ENCODE results near the gene IMMP2L.

Gene IMMP2L

DNA sequence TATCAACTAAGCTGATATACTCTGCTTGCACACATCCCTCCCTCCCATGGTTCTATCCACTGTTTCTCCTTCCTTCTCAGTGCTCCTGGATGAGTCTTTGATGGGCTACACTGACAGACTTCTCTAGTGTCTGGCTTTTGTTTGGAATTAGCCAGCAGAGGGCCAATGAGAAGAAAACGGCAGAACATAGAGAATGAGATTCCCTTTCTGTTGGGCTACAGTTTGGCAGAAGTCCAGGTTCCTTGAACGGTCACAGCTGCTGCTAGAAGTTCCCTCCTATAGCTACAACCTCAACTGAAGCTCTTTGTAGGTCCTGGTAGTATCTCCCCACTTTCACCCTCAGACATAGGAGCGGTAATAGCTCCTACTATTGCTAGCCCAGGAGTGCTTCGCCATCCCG is 722.4 kb downstream of the IMMP2L start:
- DNase-seq: no peak

DNA sequence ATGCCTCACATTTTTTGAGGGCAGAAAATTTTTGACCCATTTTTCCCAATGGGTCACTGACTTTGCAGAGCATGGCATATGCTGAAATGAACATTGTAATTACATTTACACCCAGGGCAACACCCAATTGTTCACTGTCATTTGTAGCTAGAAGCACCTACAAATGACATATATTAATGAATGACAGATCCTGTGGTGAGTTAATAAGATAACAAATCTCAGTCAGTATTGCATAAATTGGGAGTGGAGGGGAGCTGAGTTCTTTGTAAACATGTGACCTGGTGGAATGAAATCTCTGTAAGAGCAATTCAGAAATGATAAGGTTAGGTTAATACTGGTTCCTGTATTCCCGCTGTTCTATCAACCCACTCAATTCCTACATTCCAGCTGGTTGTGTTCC is 726.4 kb downstream of the IMMP2L start:
- DNase-seq: no peak

DNA sequence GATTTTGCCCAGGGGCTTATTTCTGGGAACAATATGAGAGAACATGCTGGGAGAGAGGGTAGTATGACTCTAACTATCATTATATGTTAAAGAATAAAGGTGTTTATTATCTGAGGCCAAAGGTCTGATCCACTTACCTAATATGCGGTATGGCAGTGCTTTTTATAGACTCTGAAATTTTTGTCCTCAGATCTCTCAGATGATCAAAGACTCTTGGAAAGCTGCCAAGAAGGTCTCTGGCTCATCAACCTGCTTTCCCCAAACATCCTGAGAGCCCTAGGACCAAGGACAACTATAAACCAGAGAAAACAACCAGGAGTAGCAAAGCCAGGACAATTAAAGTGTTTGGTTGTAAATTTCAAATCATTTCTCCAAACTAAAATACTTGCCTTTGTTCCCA is 727.1 kb downstream of the IMMP2L start:
- no peak for DNase-seq

DNA sequence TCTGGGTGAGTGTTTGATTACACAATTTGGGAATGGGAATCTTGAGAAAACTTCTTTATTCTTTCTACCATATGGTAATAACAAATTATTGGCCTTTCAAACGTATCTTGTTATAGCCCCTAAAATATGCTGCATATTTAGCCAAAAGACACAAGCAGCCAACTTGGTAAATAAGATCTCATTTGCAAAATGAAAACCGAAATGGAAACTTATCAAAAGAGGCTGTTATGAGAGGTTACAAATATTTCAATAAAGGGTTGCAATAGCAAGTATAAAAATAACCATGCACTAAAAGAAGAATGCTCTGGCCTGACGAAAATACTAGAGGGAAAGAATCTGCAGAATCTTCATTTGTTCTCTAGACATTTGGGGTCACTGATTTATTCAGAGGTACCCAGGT is 730.9 kb downstream of the IMMP2L start:
- DNase-seq: no peak

DNA sequence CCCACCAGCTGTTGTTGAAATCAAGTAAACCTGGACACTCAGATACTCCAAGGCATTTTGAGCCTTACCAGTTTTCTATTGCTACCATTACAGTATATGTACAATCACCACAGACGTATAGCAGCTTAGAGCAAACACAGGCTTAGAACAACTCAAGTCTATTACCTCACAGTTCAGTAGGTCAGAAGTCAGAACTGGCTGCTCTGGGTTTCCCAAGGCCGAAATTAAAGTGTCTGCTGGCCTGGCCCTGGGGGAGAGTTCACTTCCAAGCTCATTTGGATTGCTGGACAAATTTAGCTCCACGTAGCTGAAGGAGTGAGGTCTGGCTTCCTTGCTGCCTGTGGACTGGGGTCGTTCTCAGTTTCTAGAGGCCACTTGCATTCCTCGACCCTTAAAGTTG is 731.5 kb downstream of the IMMP2L start:
- no peak for DNase-seq

DNA sequence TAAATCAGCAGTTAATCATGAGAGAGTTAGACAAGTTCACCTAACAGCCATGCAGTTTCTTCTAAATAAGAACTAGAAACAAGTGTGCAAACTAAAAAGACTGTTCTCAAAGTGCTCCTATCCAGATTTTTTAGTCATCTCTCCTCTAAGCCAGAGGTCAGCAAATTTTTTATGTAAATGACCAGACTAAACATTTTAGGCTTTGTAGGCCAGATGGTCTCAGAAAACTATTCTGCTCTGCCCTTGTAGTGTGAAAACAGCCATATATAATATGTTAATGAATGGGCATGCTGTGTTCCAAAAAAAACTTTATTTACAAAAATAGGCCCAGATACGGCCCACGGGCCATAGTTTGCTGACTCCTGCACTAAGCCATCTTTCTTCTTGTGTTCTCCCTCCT is 734.4 kb downstream of the IMMP2L start:
- no peak for DNase-seq

DNA sequence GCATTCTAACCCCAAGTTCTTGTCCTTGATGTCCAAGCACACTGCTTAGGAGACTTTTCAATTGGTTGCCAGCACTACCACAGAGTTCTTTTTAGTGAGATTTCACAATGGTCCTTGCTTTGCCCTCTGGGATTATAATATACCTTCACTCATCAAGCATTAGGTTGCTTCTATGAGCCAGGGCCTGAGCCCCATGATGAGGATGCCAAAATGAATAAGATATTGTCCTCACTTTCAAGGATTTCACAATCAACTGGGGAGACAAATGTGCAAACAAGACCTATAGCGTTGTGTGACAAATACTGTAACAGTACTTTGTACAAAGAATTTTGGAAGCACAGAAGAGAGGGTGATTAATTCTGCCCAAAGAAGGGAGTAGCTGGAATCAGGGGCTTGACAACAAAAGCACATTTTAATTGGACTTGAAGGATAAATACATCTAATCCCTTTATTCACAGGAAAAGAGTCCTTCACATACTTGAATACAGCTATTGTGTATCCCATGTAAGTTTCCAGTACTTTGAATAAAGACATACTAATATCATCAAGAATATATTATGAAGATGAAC is 734.9 kb downstream of the IMMP2L start:
- DNase-seq: no peak

DNA sequence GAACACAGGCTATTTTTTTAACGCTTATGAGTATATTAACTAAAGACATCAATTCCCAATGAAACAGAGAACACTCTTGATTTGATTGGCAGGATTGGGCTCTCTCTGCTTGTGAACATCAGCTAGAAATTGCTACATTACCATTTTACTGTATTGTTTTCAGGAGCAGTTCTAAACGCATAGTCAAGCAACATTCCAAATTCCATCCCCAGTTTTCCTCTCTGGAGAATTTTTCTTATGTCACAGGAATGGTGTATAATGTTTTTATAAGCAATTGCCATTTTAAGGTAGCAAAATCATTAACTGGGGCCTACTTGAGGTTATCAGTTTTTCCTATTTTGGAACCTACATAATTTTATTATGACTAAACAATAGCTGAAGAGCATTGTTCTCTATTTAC is 748.3 kb downstream of the IMMP2L start:
- DNase-seq: no peak

DNA sequence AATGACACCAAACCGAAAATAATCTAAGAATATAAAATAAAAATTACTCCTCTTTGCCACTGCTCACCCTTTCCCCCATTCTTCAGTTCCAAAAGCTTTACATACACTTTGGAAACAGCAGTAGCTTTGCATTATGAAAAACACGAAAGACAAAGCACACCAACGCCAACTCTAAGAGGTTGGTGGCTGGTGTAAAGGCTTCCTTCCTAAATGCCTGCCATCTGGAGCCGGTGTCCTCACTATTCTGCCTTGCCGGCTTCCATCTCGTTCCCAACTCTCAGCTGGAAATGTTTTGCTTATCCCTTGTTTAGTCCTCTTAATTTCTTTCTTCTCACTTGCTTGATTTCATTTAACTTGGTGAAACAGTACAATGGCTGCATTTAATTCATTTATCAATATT is 752.5 kb downstream of the IMMP2L start:
- no peak for DNase-seq

DNA sequence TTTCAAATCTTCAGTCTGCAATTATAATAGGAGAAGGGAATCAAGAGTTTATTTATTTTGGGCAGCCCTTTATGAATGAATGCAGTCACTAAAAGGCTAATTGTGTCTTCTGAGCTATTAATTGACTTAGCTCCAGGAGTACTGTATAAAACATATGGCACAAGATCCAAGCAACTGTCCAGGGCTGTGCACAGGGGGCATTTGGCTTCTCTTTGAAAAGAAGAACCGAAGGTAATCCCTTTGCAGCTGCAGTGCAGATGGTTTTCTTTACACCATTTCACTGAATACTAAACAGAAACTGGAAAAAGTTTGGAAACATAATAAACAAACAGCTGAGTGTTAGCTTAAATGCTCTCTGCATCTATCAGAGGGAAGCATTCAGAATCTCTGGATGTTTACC is 753.9 kb downstream of the IMMP2L start:
- no peak for DNase-seq

DNA sequence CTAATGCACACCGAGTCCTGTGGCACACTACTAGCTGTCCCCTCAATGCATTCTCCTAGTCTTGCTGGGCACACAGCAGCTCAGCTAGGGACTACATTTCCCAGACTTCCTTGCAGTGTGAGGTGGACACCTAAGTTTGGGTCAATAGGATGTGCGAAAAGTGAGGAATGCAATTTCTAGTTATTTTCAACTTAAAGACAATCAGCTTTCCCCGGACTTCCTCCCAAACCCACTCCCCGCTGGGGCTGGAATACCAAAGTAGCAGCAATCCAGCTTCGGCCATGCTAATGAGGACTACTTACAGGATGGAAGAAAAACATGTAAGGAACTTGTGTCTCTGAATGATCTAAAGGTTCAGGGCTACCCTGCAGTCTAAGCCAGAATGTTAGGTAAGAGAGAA is 757.8 kb downstream of the IMMP2L start:
- DNase-seq: no peak

DNA sequence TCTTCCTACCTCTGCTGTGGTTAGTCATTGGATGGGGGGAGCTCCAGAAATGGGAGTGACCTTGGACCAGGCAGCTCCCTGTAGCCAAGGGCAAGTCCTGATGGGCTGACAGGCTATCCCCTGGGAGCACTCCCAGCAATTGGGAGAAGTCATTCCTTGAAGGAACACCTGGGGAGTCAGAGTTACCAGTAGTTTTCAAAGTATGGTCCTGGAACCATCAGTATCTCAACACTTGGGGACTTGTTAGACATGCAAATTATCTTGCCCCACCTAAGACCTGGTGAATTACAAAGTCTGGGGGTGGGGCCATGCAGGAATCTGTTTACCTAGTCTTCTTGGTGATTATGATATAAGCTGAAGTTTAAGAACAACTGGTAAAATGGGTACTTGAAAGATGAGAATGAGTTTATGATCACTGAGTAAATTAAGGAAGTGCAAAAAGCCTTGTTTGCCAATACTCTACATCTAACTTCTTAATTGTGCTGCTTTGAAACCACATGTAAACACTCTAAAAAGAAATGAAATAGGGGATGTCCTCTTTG is 758.6 kb downstream of the IMMP2L start:
- DNase-seq: no peak

DNA sequence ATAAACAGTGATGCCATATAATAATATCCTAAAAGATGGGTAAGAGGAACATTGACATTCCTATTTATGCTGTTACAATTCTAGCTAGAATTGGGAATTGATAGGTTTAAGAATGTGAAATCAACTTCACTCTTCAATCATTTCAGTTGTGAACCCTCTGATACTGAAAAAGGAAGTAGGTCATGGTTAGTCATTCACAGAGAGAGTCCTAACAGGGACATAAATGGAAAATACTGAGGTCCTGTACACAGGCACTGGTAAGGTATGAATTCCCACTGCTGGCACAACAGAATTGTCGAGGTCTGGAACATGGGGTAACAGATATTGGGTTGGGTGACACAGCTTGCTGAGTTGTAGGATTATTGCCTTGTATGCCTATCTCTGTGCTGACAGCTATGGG is 760.8 kb downstream of the IMMP2L start:
- DNase-seq: no peak

DNA sequence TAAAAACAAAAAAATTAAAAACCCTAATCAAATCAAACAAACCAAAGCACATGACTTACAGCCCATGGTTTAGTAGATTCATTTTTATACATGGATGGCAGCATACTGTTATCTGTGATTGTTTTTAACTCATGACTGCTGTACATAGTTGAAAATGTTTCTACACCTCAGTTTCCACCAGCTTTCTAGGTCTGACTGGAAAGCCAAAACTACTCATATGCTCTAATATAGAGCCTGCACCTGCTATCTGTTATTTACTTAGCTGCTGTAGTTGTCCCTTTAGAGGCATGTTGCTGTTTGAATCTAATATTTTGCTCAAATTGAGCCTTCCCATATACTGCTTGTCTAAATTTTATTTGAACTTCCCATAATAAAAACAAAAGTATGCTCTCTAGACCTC is 761.3 kb downstream of the IMMP2L start:
- no peak for DNase-seq

DNA sequence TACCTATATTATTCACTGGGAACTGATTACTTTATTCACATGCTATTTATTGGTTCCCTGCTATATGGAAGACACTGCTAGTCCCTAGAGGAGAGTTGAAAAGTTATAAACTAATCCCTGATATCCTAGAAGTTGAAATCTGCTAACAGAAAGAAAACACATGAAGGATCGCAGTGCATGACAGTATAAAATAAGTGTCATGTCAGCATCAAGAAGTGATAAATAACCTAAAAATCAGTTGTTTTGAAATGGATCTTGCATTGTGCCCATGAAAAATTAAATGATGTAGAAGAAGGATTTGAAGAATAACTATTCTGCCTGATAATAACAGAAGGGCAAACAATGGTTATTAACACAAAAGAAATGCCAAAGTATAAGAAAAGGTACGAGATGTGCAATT is 764.6 kb downstream of the IMMP2L start:
- no peak for DNase-seq

DNA sequence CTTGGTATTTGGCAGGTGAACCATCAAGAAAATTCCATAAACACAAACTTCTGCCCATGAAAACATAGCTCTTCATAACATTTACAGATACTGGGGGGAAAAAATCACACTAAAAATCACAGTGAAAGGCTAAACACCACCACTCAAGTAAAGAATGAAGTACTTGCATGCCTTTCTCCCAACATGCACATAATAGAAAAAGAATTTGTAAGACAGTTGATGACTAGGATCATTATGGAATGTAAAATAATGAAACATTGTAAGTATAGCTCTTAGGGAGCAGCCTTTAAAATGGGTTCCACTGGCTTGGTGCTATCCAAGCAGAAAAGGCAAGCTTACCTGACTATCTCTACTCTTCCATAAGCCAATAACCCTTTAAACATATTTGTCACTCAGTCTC is 771.3 kb downstream of the IMMP2L start:
- DNase-seq: no peak

DNA sequence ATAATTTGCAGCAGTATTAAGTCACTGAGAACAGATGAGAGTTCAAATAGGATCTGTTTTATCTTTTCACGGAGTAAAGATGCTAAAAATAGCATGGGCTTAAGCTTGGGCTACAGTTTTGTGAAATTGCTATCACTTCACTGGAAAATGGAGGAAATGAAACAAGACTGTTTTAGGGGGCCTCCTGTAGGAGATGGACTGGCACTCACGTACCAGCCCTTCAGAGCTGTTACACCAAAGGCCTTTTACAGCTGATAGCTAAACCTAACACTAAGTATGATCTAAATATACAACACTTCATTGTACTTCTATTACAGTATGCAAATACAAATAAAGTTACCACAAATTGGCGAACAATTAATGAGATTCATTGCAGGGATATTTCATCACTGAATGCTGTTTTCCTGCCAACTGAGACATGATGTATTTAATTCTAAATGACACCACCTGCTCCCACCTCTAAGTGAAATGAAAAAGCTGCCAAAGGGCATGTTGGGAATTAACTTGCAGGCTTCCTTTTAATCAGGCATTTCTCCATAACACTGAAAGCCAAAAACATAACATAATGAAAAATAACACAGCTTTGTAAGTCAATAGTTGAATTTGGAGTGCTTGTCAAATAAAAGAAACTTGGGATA is 775.8 kb downstream of the IMMP2L start:
- no peak for DNase-seq

DNA sequence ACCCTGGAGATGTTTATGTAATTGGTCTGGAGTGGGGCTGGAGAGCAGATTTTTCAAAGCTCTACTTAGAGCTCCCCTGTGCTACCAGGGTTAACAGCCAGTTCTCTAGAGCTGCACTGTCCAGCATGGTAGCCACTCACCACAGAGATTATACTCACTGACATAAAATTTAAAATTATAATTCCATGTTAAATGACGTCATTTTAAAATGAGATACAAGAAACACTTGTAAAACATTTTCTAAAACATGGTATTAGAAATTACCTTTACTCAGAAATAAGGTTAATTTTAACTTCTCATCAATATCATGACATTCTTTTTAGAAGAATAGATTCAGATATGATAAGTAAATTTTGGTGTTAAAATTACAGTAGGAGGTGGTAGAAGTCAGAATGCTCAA is 777.5 kb downstream of the IMMP2L start:
- no peak for DNase-seq

DNA sequence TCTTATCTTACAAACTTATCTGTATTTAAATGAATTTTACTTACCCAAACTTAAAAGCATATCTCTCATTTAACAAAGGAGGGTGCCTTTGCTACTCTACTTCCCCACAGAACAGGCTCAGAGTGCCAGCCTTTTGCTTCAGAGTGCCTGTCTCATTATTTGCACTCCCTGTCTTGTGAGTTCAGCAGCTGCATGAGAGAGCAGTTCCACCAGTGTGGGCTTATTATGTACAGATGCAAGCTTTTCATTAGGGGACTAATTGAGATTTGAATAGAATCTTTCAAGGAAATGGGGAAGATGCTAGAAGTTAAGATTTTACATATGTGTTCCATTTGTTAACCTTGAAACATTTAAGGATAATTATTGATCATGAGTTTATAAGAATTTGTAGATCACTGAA is 781.6 kb downstream of the IMMP2L start:
- DNase-seq: no peak

DNA sequence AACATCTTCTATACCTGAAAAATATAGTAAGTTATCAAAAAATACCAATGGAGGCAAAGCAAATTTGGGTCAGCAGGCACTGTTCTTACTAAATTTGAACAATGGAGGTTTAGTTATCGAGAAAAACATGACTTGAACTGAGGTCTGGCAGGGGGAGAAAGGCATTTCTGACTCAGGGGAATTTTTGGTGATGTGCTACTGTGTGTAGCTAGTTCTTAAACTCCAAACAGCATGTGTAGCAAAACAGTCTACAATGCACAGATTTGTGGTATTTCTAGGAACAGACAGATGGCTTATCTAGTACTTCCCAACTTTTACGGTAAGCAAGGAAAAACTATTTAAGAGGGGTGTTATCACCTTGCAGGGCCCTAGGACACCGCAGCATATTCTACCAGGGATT is 783.0 kb downstream of the IMMP2L start:
- DNase-seq: no peak

DNA sequence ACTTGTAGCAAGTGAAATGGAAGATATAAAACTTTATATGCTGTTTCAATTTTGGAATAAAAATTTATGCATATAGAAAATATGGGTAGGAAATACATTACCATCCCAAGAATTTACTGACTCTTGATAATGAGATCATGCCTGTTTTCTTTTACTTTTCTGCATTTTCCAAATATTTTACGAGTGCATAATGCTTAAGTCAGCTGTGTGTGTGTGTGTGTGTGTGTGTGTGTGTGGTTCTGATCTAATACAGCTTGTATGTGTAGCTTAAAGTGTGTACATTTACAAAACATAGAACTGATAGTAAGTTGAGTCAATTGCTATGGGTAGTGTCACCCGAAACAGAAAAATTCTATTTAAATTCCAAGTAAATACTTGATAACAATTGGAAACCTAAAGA is 787.2 kb downstream of the IMMP2L start:
- no peak for DNase-seq

DNA sequence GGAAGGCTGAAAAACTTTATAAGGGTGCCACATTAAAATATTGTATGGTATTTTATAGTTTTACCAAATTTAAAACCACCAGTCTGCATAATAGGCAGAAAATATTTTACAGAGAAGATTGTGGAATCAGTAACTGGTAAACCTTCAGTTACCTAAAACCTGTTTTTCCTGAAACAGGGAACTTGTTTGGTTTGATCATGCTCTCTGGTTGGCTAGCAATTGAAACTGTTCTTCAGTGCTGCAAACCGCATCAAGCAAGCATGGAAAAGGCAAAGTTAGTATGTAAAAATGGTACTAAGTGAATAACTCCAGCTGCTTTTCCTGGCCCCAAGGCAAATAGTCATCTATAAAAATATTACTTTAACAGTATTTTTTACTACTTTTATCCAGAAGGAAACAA is 788.2 kb downstream of the IMMP2L start:
- DNase-seq: no peak

DNA sequence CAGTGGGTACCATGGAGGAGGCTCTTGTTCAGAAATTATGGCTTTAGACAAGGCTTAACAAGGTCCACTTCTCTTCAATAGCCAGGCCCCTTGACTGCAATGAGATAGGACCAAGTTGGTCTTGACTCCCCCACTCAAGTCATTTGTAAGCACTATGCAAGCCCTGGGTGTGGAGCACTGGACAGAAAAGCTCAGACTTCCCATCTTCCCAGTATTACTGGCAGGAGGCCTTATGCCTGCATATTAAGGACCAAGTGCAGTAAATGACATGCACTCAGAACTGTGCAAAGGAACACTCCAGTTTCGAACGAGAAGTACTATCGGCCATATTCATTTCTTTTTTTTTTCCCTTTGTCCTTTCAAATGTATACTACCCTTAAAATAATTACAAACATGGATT is 789.7 kb downstream of the IMMP2L start:
- DNase-seq: no peak

DNA sequence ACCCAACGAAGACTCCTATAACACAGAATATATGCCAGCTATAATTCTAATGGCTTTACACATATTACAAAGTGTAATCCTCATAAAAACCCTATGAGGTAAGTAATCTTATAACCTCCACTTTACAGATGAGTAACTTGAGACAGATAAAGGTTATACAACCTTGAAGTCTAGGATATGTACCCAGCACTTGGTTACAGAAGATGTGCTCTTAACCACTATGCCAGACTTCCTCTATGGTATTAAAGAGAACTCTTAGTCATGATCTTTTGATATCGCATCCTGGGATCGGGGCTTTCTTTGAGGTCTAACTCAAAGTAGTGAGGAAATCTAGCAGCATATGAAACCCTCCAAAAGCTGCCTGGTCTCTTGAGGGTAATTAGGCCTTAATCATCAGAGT is 790.6 kb downstream of the IMMP2L start:
- no peak for DNase-seq

DNA sequence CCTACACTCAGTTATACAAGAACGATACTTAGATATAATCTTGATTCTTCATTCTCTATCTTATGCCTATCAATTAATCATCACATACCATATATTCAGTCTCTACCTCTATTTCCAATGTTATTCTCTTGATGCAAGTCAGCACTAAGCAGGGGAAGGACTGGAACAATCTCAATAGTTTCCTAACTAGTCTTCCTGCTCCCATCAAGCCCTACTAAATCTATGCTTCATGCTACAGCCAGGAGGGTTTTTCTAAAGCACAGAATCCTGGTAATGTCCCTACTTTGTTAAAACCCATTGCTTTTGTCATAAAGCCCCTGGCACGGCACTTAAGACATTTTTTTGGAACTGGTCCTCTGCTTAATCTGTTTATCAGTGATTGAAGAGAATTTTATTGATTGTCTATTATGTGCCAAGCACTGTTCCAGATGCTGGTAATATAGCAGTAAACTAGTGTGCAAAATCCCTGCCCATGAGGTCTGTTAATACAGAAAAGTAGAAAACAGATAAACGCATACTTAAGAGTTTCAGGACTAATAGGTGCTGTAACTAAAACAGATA is 794.7 kb downstream of the IMMP2L start:
- DNase-seq: no peak

Data from activated effector memory CD4-positive, alpha-beta T cell treated with anti-CD3 and anti-CD28 coated beads, Interleukin-2, amount 50 U/mL, for 16 hours (primary cell).